Kidney (tissue), 14 donors: ENCODE data around the gene RBM14. TPM values are rescaled to one million over a fixed set of nuclear protein-coding genes. Genes with fewer than 3 reads are reported as not detected.

Source experiments
- DNase-seq, 5 donors: peaks; one replicate each; pipeline ENCODE4 v3.0.0-alpha.2; 2013 to 2020
- FAIRE-seq: peaks from 2 replicates; lab custom pipeline; 2012; peaks lifted over from hg19 to GRCh38; lab: Jason Lieb, UNC
- H3K27ac ChIP-seq, 2 donors: one replicate each; pipeline ENCODE4 v1.7.0; 2013; ENCODE audit warnings: low read depth in 2 of 2, low read length in 2 of 2, inconsistent platforms in 1 of 2
- H3K27me3 ChIP-seq: one replicate; pipeline ENCODE4 v1.7.1; 2013; ENCODE audit warnings: low read length, inconsistent platforms; ENCODE audit not compliant: control insufficient read depth, insufficient read depth
- H3K36me3 ChIP-seq, 3 donors: one replicate each; pipeline versions ENCODE4 v1.7.0 to v1.7.1; 2013; ENCODE audit warnings: low read length in 3 of 3, control low read depth in 1 of 3, inconsistent platforms in 1 of 3; ENCODE audit not compliant: insufficient read depth in 3 of 3, control insufficient read depth in 2 of 3
- H3K4me1 ChIP-seq, 3 donors: one replicate each; pipeline versions ENCODE4 v1.7.0 to v1.7.1; 2013; ENCODE audit warnings: low read length in 3 of 3, inconsistent platforms in 1 of 3, low read depth in 1 of 3; ENCODE audit not compliant: control insufficient read depth in 2 of 3, insufficient read depth in 2 of 3
- H3K4me3 ChIP-seq, 3 donors: one replicate each; pipeline versions ENCODE4 v1.7.0 to v1.8.1; 2013; ENCODE audit warnings: low read length in 3 of 3, control low read depth in 1 of 3, inconsistent platforms in 1 of 3
- H3K9ac ChIP-seq, 3 donors: one replicate each; pipeline versions ENCODE4 v1.7.0 to v1.7.1; 2013; ENCODE audit warnings: low read length in 3 of 3, control low read depth in 1 of 3, inconsistent platforms in 1 of 3
- H3K9me3 ChIP-seq, 3 donors: one replicate each; pipeline versions ENCODE4 v1.7.0 to v1.7.1; 2013; ENCODE audit warnings: low read length in 3 of 3, control low read depth in 1 of 3, inconsistent platforms in 1 of 3; ENCODE audit not compliant: control insufficient read depth in 2 of 3, insufficient read depth in 1 of 3
- intact Hi-C: fragments of 100-400 bp; cut with DNase I; formaldehyde crosslinking; loops from one replicate; pipeline ENCODE4 v1.11.1; 2022
- polyA plus RNA-seq: library from polyadenylated mRNA; stranded (reverse); fragments of 350-450 nt; fragmentation: Illumina TruSeq; extraction: RNeasy Lipid Tissue Mini Kit (QIAGEN cat#74804); gene quantifications from one replicate; pipeline ENCODE4 v1.2.3, GENCODE V29; 2014; ENCODE audit warnings: low read depth, low replicate concordance; ENCODE audit not compliant: insufficient read depth
- total RNA-seq: library from RNA; stranded (reverse); fragmentation: NEBNext Ultra II Directional; extraction: Animal tissue kit (Norgen Biotek cat#: 25700); gene quantifications from one replicate; pipeline ENCODE4 v1.2.1, GENCODE V29; 2021
- TF ChIP-seq, protein P1 (sequence below): IDR thresholded peaks from 3 replicates; pipeline ENCODE4 v1.5.1; 2012; ENCODE audit warnings: mild to moderate bottlenecking, moderate library complexity, borderline replicate concordance; ENCODE audit not compliant: insufficient read depth; ENCODE audit errors: extremely low read depth
- donor health status: control.
- donor health status: control.
- donor health status: control.
- donor health status: control.
- donor health status: control.
- donor health status: DM: yes; HTN: yes; CAD: no.
- donor health status: Normal renal cell carcinoma (clear cell type).

RBM14 gene
- total and polyA plus RNA-seq, 2 donors from 2014 or later = 35.9 to 80.6 TPM

DNA sequence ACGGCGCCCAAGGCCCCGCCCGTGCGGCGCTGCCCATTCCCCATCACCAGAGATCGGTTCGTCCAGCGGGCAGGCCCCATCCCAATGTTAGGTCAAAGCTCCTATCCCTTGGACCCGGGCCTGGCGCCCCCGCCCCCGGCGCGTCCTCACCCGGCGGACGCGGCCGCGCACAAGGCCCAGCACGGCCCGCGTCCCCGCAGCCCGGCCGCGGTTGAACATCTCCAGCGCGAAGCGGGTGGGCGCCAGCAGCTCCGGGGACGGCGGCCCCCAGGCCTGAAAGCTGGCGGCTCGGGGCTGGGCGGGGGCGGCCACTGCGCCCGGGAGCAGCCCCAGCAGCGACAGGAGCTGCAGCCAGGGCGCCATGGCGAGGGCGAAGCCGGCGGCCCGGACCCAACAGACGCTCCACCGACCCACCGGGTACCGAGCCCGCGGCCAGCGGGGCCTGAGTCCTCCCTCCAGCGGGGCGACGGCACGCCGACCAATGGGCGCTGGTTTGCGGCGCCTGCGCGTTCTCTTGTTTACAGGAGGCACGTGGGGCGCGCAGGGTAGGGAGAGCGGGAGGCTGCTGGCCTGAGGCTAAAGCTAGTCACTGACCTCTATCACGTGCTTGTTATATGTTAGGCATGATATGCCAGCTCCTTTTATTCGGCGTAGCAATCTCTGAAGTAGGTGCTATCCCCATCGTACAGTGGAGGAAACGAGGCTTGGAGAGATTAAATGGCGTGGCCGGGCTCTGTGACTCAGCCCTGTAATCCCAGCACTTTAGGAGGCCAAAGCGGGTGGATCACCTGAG is 48.1 kb upstream of the RBM14 start, which contains the start of gene CTSF:
CTSF (minus strand) TSS at position 483 of the 793 bp plus-strand sequence; CDS start at position 363, 120 bp downstream.
- Histone ChIP-seq H3K27me3 (no peaks in the 10 kb centered on the region), H3K36me3 (no peaks in the 10 kb centered on the region), H3K4me1 (peaks cover 0 to 10% (median 8%) of the 10 kb centered on the region in 3 donors), H3K4me3 (peak within 1 kb of the TSS; percentile 40 to 57 (median 56)), H3K9ac (no peak within 1 kb of the TSS), H3K27ac (peak within 1 kb of the TSS in 1 of 2 donors; percentile 17), H3K9me3 (no peaks in the 10 kb centered on the region)
- FAIRE-seq (no peak), DNase-seq (peak; percentile 84 to 94 (median 86))
- TF ChIP-seq, protein P1, sequence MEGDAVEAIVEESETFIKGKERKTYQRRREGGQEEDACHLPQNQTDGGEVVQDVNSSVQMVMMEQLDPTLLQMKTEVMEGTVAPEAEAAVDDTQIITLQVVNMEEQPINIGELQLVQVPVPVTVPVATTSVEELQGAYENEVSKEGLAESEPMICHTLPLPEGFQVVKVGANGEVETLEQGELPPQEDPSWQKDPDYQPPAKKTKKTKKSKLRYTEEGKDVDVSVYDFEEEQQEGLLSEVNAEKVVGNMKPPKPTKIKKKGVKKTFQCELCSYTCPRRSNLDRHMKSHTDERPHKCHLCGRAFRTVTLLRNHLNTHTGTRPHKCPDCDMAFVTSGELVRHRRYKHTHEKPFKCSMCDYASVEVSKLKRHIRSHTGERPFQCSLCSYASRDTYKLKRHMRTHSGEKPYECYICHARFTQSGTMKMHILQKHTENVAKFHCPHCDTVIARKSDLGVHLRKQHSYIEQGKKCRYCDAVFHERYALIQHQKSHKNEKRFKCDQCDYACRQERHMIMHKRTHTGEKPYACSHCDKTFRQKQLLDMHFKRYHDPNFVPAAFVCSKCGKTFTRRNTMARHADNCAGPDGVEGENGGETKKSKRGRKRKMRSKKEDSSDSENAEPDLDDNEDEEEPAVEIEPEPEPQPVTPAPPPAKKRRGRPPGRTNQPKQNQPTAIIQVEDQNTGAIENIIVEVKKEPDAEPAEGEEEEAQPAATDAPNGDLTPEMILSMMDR = no peak
- intact Hi-C loops = no loop called here

DNA sequence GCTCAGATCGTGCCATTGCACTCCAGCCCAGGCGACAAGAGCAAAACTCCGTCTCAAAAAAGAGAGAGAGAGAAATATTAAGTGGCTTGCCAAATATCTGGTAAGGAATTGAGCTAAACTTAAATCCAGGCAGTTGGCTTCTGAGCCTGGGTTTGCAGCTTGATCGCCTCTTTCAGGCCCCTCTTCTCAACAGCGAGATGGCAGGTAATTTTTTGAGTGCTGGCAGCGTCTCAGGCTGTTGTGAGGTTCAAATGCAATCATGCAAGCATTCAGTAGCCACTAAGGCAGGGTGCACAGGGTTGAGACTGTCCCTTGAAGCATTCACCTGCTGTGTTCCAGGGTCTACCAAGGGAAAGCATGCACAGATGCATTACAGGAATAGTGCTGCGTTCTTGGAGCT is 47.4 kb upstream of the RBM14 start:
- intact Hi-C loops = no loop called here
- no peak for FAIRE-seq
- TF ChIP-seq, protein P1 = no peak
- no peaks in the 10 kb centered on the region for H3K9me3 ChIP-seq
- peaks cover 0 to 10% (median 8%) of the 10 kb centered on the region in 3 donors for H3K4me1 ChIP-seq
- peak overlapping the region in 1 of 2 donors; percentile 17 for H3K27ac ChIP-seq
- no peaks in the 10 kb centered on the region for H3K36me3 ChIP-seq
- no peak overlapping the region for H3K4me3 ChIP-seq
- H3K27me3 ChIP-seq = no peaks in the 10 kb centered on the region
- DNase-seq = peak in 1 of 5 donors; percentile 17
- H3K9ac ChIP-seq = no peak overlapping the region

GRCh38 chr11:66570079-66570849 is 46.2 kb upstream of the RBM14 start:
- H3K27ac ChIP-seq = no peak overlapping the region
- H3K36me3 ChIP-seq = no peaks in the 10 kb centered on the region
- no peak overlapping the region for H3K9ac ChIP-seq
- intact Hi-C loops = no loop called here
- peaks cover 0 to 10% (median 8%) of the 10 kb centered on the region in 3 donors for H3K4me1 ChIP-seq
- FAIRE-seq = no peak
- TF ChIP-seq, protein P1 = no peak
- H3K9me3 ChIP-seq = no peaks in the 10 kb centered on the region
- DNase-seq = peak in 1 of 5 donors; percentile 2
- no peaks in the 10 kb centered on the region for H3K27me3 ChIP-seq
- no peak overlapping the region for H3K4me3 ChIP-seq
